HG02852 (cell line): ENCODE data around the gene SLC41A3.
"Not testable (repeated sequence)": the region's sequence is repeated elsewhere in the genome, so short reads cannot be mapped to it uniquely, and the experiment has no call there.

Source experiments
- ATAC-seq: cut with Tn5 transposase; IDR thresholded peaks from one replicate; pipeline ENCODE4 v1.9.1; 2021; ENCODE audit warnings: mild to moderate bottlenecking, moderate library complexity; ENCODE audit not compliant: unreplicated experiment

The SLC41A3 gene

DNA sequence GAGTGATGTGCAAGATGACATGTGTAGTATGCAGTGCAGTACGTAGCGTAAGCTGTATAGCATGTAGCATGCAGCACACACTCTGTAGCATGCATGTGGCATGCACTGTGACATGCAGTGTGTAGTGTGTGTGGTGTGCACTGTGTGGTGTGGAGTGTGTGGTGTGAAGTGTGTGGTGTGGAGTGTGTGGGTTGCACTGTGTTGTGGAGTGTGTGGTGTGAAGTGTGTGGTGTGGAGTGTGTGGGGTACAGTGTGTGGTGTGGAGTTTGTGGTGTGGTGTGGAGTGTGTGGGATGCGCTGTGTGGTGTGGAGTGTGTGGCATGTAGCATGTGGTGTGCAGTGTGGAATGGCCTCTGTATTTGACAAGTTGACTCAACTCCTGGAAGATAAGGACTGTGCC lies 75.7 kb downstream of the SLC41A3 start:
- no peak for ATAC-seq

DNA sequence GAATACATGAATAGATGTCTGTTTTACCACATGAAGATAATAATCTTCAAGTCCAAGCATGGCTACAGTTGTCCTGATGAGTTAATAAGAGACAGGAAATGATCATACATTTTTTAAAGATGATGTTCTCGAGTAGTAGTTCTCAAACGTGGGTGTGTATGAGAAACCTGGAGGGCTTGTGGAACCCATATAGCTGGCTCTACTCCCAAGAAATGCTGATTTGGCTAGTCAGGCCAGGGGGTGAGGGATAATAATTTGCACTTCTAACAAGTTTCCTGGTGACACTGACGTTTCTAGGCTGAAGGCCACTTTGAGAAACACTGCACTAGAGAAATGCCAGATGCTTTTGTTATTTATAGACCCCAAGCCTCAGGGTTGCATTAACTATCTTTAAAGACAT lies 78.0 kb downstream of the SLC41A3 start:
- ATAC-seq, result no peak

DNA sequence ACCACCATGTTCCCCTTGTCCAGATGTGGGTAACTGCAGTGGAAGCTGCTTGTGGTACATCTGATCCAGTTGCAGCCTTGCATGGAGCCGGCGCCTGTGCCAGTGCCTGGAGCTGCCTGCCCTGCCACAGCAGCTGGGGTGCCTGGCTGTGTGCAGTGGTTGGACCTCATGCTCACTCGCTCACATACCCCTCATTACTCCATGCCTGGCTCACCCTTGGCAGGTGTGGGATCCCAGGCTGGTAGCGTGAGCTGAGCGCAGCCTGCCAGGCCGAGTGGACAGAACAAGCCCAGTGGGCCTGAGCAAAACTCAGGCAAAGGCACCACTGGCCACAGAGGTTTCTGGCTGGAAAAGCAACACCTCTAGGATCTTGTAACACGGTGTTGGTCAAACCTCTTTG lies 79.2 kb downstream of the SLC41A3 start:
- no peak for ATAC-seq

DNA sequence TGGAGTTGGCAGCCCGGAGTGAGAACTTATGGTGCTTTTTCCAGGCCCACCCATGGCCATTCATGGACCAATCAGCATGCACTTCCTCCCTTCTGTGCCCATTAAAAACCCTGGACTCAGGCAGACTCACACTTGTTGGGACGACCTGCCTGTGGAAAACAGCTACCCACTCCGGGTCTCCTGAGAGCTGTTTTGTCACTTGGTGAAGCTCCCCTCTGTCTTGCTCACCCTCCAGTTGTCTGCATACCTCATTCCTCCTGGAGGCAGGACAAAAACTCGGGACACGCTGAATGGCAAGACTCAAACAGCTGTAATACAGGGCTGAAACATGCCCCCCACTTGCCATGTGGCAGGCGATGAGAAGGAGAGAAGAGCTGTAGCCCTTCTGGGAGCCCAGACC lies 79.7 kb downstream of the SLC41A3 start:
- no peak for ATAC-seq

DNA sequence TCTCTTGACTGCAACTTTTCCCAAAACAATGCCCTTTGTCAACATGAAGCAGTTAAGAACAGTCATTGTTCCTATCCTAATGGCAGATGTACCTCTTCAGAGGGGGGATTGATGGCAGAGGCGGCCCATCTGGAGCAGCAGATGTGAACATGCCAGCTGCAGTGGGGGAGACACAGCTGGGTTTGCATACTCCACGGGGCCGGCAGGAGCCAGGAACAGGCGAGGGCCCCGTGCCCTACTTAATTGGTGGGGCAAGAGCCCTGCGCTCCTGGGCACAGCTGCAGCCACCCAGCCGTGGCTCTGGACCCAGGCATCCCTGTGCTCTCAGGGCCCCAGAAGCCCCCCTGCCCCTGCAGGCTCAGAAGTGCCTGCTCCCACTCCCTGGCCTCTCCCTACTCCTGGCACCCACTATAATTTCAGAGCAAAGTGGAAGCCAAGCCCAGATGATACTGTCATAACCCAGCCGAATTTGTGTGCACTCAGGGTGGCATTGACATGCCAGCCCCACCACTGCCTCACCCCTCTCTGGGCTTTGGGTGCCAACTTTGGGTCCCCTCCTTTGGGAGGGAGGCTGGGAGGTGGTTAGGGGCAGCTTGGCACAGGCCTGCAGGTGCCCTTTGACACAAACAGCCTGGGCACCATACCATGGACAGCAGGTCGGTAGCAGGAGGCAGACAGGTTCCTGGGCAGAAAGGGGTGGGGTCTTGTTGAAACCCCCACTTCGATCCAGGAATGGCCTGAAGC lies 80.3 kb downstream of the SLC41A3 start:
- ATAC-seq, result no peak

DNA sequence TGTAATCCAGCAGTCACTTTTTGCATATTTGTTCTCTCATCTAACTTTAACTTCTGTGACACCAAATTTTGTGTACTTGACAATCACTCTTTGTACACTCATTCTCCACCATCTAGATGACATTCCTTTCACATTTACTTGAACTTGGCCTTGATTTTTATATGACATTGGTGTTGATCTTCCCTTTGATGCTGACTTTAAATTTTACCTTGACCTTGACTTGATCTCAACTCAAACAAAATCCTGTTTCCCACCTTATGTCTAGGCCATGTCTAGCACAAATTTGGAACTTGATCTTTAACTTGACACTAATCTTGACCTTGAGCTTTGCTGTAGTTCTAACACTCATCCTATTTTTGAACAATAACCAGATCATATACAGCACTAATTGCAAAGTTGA lies 81.7 kb downstream of the SLC41A3 start:
- ATAC-seq, result no peak

DNA sequence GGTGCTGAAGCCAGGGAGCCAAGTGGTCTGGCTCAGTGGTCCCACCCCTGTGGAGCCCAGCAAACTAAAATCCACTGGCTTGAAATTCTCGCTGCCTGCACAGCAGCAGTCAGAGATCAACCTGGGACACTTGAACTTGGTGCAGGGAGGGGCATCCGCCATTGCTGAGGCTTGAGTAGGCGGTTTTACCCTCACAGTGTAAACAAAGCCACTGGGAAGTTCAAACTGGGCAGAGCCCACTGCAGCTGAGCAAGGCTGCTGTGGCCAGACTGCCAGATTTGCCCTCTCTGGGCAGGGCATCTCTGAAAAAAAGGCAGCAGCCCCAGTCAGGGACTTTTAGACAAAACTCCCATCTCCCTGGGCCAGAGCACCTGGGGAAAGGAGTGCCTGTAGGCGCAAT lies 87.2 kb downstream of the SLC41A3 start:
- not testable (repeated sequence) for ATAC-seq

DNA sequence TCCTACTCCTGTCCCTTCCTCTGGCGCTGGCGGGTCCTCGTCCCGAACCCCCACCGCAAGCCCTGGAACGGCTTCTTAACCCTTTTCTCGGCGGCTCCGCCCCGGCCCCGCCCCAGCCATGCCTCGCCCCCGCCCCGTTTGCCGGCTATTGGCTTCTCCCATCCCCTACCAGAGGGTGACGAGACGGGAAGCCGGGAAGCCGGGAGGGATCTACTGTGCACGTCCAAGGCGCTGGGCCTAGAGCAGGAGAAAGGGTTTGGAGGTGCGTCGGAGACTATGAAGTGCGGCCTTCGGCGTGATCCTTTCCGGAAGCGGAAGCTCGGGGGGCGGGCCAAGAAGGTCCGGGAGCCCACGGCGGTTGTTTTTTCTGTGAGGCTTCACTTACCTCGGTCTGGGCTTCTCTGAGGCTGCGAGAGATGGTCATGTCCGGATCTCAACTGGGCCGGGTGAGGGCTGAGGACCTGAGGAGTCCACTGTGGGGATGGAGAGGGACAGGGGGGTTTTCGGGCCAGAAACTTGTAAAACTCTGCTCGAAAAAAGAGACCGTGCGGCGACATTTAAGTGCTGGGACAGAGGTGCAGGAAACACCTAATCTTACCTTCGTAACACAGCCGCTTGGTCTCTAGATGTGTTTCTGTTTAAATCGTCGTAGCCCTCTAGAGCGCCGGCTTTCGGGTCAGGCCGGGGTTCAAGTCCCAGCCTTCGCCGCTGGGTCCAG lies 93.5 kb downstream of the SLC41A3 start:
- peak; percentile 93 for ATAC-seq

DNA sequence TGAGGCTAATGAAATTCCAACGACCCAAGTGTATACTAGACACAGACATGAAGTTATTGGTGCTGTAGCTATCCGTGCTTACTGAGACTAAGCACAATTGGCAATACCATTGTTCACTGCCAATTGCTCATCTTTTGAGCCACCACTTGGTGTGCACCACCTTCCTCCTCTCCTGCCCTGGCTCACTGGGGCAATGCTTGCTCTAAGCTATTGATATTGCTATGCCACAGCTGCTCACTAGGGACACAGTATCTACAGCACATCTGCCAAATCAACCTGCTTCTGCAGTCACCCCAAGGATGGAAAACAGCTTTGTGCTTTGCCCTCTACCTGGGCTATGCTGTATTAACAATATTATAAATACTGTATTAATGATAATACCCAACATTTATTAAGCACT lies 99.0 kb downstream of the SLC41A3 start:
- ATAC-seq, result not testable (repeated sequence)

DNA sequence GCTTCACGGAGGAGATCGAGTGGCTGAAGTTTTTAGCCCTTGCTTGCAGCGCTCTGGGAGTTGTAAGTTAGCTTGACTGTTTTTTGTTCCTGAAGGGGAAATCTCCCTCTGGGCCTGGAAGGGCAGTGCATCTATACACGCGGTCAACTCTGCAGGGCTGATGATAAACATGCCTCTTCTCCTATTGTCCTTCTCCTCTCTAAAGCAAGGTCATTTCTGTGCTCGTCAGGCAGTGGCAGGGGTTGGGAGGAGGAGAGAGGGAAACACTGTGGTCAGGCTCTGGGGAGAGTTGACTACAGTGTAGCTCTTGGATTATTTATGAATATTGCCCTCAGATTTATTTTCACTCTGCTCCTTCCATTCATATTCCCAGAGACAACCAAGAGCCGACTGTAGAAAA lies 106.8 kb downstream of the SLC41A3 start:
- ATAC-seq, result not testable (repeated sequence)

DNA sequence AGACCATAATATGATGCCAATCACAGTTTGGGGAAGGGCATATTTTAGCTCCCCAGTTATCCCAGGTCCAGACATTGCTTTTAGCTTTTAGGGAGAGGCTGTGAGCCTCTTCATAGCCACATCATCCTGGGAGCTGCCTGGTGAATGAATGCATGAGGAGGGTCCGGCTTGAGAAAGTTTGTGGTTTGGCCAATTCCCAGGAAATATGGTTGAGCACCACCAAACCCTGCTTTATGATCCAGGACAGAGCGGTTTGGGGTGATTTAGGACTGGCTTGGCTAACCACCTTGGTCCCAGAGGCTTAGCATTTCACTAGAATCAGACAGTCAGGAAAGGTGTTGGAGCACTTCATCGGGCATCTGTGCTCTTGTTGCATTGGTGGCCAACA lies 107.9 kb downstream of the SLC41A3 start:
- not testable (repeated sequence) for ATAC-seq

DNA sequence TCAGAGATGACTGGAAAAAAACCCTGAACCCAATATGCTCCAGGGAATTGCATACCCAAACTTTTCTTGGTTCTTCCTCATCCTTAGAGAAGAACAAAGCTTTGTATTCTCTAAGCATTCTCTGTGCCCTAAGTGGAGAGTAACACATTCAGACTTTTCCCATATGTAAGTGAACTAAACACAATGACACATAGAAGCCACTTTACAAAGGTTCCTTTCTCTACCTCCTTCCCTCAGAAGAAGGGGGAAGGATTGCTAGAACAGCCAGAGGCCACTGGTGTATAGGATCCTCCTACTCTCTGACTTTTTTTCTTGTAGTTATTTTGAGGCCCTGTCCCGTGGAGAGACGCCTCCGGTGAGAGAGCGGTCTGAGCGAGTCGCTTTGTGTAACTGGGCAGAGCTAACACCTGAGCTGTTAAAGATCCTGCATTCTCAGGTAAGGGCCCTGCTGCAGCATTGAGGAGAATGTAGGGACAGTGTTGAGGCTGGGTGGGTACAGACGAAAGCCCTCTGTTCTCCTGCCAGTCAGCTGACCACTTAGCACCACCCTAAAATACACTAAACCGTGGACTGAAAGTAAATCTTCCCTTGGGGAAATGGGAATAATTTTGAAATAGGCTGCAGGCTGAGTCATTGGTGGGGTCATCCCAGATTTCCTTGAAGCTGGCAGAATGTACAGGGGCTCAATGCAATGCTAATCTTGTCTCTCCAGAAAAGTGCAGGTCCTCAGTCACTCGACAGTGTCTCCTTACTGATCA lies 108.5 kb downstream of the SLC41A3 start:
- ATAC-seq, result not testable (repeated sequence)

DNA sequence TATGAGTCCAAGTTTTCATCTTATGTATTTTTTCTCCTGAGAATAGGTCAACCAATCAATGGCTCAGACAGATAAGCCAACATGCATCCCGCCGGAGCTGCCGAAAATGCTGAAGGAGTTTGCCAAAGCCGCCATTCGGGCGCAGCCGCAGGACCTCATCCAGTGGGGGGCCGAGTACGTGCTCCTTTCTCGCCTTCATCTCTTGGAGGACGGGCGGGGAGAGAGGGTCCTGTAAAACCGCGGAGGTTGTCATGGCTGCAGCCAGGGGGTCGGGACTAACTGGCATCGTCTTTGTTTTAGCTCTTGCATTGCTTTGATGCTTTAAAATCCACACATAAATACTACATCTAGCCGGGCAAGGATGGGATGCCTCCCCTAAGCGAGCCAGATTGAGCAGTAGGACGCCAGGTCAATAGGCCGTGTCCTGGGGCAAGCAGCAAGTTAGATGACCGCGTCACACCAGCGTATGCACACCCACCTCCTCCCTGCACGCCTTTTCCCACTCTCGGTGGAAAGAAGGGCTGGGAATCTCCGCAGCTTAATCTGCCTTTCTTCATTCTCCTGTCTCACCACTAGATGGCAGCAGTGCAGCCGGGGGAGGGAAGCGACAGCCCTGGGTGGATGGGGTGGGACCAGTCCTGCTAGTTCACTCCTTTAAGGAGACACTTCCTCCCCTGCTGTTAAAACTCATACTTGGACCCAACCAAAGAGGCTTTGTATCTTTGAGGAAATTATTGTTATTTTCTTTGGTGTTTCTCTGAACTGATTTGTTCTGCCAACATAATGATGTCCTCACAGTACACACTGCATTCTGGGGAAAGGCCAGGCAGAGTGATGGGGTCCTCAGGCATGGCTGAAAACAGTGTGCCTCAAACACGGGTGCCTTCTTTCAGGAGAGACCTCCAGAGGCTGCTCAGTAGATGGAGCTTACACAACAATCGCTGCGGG lies 111.7 kb downstream of the SLC41A3 start:
- ATAC-seq, result not testable (repeated sequence)

DNA sequence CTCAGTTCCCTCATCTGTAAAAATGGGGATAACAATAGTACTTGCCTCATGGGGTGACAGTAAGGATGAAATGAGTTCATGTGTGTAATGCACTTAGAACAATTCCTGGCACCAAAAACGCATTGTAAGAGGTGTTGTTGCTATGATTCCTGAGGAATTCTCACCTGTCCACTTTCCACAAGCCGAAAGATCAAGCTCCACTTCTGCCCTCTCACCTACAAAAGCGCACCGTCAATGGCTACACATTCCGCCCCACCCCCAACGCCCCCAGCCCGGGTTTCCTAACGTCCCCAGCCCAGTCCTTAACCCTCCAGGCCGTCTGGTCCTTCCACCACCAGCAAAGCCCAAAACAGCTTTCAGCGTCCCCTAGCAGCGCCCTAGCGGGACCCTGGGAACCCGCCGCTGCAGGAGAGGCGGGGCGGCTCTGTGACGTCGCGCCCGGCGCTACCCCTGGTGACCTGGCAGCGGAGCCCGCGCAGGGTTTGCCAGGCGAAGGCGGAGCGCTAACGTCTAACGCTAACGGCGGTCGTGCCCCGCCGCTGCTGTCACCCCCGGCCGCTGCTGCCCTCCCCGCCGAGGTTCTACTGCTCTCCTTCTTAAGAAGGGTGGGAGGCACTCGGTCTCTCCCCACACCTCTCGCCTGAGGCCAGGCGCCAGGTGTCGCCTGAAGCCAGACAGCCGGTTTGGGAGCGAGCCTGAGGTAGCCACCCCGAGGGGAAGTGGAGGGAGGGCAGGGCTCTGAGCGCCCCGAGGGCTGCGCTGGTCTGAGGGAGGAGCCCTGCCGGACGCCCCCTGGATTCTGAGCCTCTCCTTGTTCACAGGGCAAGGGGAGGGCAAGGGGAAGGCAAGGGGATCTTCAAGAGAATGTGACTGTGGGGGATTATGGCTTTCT lies 115.0 kb downstream of the SLC41A3 start, which contains the start of gene ROPN1B:
Gene ROPN1B (plus strand): TSS at position 478 of the 892 bp plus-strand sequence. CDS start 2,877 bp downstream, outside the sequence.
- not testable (repeated sequence) for ATAC-seq

DNA sequence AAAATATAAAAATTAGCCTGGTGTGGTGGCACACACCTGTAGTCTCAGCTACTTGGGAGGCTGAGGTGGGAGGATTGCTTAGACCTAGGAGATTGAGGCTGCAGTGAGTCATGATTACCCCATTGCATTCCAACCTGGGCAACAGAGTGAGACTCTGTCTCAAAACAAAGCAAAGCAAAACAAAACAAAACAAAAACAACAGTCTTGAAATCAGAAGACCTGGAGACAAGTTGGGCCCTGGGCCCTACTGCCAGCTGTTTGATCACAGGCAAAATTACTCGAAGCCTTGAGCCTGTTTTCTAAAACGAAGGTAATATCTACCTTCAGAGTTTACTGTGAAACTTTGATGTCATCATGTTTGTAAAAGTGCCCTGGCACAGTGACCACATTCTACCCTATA lies 115.8 kb downstream of the SLC41A3 start:
- not testable (repeated sequence) for ATAC-seq

DNA sequence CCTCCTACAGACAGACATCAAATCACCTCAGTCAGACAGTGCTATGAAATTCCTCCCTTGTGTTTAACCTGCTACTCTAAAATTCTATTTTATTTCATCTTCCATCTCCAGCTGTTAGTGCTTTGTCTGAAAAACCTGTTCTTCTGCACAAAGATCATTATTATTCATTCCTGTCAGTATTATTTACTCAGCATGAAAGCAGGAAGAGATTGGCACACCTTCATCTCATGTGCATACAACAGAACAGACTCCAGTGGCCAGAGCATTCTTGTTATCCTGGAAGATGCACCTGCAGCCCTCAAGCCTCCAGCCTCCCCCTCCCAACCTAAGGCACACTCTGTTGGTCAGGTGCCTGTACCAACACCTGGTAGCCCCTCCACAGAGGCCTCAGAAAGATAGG lies 116.8 kb downstream of the SLC41A3 start:
- ATAC-seq, result no peak

DNA sequence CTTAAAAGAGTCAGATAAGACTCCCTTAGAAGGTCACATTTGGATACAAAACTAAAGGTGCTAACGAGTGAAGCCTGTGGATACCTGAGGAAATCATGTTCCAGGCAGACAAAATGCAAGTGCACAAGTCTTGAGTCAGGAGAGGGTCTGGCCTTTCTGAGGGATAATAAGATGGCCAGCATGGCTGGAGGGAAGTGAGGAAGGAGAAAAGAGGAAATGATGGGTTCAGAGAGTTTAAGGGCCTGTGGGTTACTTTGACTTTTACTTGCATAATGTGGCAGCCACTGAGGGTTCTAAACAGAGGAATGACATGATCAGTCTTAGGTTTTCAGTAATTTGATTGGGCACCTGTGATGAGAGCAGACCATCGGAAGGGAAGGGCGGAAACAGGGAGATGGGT lies 118.4 kb downstream of the SLC41A3 start:
- no peak for ATAC-seq

DNA sequence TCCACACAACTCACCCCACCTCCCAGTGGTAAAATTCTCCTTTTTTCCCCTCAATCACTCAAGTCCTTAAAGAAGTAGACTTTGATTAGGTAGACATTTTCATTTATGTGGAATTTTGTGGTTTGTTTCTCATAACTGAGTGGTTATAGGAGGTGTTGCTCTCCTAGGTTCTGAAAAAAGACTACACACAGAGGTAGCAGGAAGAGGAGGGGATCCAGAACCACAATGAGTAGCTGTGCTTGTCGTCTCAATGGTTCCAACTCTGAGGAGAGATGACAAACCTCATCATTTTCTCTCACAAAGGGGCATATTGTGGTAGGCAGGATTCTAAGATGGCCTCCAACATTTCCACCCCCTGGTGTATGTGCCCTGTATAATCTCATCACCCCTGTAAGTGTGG lies 120.1 kb downstream of the SLC41A3 start:
- ATAC-seq, result not testable (repeated sequence)

DNA sequence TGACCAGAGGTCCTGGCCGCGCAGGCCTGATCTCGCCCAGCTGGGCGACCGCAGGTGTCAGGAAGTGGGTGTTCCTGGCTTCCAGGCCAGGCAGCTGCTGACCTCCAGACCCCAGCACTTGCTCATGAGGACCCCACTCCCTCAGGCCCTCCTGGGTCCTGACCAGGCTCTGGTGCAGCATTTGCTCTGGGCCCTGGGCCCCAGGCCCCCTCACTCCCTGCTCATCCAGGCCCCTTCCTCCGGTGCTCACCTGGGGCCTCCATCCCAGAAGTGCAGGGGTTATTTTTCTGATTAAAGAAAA lies 122.7 kb downstream of the SLC41A3 start:
- ATAC-seq, result no peak
